COLO829 (cell line): ENCODE data around the gene ASB3.

Source experiments
- DNase-seq: peaks from one replicate; pipeline ENCODE4 v3.0.0; 2012; ENCODE audit warnings: low spot score

ASB3 gene

DNA sequence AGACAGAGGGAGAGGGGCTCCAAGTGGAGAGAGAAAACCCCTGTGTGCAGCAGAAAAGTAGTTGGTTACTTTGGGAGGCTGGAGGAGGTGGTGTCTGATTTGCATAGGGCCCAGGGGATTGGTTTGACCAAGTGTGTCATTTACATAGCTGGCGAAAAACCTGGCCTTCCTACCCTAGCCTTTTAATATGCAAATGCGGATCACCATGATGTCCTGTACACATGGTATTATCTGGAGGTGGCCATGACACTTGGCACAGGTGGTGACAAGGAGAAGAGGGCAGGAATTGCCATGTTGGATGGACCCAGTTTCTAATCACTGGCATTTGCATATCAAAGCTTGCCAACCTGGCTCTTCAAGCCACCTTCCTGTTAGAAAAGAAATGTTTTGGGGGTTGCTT is 140.0 kb downstream of the ASB3 start:
- DNase-seq = no peak

DNA sequence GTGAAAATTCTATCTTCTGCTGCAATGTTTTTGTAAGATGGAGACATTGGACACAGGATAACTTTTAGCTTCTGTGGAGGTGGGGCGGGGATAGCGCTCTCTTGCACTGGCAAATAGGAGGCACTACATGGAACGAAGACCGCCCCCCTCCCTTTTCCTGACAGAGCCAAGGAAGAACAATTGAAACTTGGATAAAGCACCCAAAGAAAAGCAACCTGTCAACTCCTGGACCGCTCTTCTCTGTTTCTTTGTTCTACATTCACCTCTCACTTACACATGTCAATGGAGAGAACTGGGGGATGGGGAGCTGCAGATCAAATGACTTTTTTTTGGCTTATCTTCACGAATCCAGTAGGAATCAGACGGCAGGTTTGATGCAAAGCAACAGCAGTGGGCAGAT is 145.5 kb downstream of the ASB3 start:
- no peak for DNase-seq

DNA sequence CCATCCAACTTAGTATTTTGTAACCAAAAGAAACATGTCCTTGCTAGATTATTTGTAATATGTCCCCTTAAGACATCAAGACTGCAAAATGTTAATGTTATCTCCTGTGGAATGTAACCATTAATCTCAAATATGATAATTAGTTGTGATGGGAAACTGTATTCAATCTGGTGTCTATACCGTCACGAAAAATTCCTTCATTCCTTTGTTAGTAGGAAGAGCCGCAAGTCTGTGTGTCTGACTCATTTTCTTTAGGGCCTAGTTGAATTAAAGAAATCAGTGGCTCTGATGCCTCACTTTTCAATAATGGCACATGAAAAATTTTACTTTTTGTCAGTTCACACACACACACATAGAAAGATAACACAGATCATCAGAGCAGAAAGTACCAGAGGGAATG is 146.3 kb downstream of the ASB3 start:
- DNase-seq = no peak

DNA sequence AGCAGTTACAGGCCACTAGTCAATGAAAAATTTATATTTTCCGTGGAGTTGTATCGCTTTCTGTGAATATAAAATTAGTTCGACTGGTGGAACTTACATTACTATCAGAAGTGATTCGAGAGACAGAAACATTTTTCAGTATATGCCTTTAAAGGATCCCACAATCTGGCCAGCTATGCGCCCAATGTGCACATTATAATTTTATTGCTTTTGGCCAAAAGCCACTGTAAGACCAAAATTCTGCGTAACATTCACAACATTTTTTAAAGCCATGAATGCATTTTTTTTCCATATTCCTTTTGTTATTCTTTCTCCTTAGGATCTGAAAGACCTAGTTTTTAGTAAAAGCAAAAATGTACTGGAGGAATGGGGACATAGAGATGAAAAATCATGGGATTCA is 150.2 kb downstream of the ASB3 start:
- DNase-seq = no peak

DNA sequence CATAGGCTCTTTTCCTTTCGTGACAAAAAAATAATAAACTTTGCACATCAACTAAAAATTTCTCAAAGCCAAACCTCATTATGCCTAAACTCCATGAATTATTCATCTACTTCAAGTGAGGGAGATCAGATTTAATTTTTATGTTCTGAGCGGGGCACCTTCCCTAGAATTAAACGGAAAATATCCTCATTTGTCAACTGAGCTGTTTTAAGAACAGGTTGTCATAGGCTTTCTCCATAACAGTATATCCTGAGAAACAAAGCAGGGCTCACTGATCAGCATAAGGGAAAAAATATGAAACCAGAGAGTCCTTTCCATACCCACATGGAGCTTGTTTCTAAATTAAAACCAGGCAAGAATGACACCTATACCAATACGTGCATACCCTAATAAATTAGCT is 150.6 kb downstream of the ASB3 start:
- DNase-seq = no peak

DNA sequence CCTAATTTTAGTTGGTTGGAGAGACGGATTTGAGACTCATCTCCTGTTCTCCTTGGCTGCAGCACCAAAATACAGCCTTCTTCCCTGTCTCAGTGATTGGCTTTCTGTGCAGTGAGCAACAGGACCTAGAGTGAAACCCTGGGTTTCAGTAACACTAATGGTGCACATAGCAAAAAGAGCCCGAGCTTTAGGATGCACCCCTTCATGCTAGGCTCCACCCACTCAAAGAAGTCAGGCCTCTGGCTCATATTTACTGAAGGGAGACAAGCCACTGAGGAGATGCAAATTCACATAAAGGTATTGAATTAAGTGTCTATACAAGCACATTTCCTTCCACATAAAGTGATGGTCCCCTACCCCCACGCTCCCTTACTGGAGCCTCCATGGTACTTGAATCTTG is 151.1 kb downstream of the ASB3 start:
- DNase-seq = no peak

DNA sequence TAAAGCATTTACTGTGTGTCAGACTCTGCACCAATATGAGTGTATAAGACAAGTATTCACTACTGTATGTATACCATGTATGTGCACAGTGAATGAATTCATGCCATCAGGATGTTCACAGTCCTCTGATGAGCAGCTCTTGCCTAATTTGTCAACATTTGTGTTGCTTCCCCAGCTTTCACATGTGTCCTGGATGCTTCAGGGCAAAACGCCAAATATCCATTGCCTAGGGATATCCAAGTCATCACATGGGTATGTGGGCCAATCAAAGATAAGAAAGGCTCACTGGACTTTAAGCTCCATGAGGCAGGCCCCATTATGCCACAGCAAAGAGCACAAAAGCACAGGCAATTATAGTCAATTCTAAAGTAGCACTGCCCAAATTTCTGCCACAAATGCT is 153.3 kb downstream of the ASB3 start:
- no peak for DNase-seq

DNA sequence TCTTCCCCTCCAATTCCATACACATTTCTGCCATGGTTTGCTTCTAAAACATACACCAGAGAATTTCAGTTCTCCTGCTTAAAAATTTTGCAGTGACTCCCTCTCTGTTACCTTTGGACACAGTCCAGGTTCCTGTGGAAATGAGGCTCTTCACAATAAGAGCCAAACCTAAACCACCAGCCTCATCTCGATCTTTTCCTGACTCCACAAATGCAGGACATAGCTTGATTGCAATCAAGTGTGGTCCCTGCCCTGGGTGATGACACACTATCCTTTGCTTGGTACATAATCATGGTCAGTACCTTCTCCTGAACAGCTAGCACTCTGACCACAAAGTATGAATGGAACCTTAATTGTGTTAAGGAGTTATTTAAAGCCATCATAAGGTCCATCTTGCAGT is 154.0 kb downstream of the ASB3 start:
- DNase-seq = no peak

DNA sequence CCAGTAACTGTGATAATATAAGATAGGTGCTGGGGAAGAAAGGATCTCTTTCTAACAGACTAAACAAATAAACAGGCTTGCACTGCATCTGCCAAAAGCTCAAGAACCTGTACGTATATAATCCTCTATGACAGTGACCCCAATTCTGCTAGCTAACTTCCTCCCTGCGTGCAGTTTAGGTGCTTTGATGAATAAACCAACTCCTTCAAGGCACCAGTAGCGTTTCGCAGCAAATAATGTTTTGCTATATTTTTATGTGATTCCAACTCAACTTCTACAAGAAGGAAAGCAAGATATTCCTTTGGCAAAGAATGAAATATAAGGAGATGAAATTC is 154.7 kb downstream of the ASB3 start:
- DNase-seq = no peak

DNA sequence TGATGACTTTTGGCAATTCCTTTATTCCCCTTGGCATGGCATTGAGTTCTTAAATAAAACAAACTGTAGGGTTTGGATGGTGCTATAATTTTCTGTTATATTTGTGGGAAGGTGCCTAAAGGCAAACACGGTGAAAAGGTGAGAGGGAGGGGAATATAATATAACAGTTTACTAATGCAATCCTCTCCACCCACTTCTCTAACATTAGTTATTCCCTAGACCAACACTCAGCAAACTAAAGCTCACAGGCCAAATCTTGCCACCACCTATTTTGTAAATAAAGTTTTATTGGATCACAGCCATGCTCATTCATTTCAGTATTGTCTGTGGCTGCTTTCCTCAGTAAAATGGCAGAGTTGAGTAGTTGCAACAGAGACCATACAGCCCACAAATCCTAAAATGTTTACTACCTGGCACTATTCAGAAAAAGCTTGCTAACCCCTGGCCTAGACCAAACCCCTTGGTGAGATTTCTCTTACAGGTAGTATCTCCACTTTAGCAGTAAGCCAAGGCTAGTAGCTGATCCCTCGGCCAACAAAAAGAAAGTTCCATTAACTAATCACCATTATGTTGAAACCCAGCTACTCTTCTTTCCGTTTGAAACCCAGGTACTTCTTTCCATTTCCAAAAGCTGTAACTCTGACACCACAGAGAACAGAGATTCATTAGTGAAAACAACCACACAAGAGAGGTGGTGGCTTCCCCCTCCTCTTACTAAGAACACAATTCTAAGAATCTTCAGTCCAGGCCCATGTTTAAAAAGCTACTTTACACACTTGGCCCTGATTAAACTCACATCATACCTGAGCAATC is 155.2 kb downstream of the ASB3 start:
- no peak for DNase-seq

DNA sequence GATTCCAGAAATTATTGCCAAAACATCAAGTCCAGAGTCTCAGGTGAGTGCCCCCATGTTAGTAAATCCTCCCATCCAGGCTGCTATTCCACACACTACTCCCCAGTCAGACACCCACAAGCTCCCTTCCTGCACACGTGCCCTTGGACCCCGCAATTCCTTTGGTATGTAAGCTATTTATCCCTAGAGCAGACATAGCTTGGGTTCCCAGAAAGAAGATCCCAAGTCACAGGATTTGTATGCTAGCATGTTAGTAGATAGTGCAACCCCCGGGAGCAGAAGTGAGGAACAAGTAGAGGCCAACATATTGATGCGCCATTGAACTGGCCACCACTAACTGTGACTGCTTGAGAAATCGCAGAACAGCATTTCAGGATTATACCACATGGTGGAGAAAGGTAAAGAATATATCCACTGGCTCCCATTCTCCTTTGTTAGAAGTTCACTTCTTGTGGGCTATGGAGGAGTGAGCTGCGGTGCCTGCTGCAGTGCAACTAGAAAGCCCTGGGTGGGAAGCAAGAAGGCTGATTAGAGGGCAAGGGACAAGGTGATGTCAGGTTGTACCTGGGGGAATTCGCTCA is 156.6 kb downstream of the ASB3 start:
- no peak for DNase-seq

DNA sequence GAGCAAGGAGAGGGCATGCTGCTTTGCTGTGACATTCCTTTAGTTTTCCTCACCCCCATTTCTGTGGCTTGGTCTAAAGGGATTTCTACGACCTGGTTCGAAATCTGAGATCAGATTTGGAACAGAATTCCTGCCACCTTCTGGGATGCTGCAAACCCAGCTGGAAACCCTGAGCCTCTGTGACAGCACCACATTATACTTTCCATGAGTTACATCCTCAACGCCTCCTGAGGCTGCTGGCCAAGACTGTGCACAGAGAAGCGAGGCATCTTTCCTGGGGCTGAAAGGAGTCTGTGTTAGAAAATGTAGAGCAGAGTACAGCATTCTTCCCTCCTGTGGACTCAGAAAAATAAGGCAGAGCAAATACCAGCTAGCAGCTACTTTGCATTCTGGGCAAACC is 157.3 kb downstream of the ASB3 start:
- DNase-seq = no peak

DNA sequence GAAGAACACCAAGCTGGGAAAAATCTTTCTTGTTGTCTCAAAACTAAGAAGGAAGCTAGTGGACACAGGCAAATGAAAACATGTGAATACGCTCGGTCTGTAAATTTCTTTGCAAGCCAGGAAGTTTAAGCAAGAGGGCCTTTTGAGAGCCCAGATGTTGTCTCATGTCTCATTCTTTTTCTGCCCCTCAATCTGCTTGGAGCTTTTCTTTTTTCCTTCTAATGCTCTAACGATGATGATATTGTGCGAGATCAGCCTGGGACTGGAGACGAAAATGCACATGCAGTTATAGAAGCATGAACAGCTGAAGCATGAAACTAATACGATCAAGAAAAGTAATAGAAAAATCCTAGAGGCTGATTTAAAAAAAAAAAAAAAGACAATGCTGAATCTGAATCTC is 157.8 kb downstream of the ASB3 start:
- no peak for DNase-seq

DNA sequence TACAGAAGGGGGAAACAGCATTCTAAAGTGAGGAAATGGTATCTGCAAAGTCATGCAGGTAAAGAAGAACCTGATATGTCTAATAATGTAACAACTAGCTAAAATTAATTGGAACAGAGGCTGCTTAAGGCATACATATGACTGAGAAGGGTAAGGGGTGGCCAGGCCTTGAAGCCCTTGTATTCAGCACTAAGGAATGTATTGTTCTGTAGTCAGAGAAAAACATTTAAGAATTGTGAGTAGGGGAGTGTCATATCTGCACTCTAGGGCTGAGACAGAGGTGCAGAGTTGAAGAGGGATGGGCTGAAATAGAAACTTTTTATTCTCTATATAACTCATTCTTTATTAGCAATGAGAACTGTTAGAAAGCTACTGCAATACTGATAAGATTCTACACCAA is 164.6 kb downstream of the ASB3 start:
- DNase-seq = no peak

DNA sequence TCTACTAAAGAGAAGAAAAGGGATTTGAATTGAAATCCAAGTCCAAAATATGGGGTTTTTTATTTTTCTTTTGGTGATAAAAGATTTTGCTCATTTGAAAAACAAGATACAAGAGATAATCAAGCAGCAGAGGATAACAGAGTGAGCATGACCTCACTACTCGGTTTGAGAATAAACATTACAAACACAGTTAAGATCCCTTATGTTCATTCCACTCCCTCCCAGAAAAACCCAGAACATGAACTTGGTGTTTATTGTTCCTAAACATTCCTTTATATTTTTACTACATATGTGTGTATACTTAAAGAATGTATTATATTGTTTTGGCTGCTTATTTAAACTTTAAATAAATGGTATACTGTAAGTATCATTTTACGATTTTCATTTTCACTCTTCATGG is 165.8 kb downstream of the ASB3 start:
- no peak for DNase-seq
